ENCODE measurements around the gene METTL8. TPM values are rescaled to one million over a fixed set of nuclear protein-coding genes. Genes with fewer than 3 reads are reported as not detected.

METTL8 gene
- total and polyA plus RNA-seq, 2 of the 13 experiments (the other 11 are each of a cell fraction or from before 2014, with no cell fraction given), result 18.6 to 68.2 TPM

DNA sequence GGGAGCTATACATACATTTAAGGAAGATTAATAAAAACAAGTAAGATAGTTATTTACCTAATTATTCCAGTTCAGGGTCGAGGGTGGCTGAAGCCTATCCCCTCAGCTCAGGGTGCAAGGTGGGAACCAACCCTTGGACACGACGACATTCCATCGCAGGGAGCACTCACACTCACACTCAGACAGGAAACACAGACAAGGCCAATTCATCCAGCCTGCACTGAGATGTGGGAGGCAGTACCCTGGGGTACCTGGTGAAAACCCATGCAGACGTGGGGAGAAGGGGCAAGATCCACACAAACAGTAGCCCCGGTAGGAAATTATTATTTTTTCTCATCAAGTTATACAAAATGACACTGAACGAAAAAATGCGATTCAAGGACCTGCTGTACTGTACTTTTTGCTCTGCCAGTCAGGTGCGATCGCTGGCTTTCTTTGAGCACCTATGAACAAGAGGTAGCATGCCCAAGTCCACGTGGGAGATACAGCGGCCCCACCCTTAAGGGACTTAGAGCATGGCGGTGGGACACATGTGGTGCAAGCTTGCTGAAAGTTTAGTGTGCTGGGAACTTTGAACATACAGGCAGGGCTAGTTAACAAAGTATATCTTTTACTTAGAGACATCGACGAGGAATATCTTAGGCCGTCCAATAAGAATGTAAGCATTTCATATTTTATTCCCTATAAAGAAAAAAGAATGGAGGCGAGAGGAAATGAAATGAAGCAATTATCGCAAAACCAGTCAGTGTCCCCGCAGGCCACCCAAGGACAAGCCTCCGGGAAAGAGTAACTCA, 624 bp downstream of the METTL8 start (continued):
- TF ChIP-seq, protein P1, sequence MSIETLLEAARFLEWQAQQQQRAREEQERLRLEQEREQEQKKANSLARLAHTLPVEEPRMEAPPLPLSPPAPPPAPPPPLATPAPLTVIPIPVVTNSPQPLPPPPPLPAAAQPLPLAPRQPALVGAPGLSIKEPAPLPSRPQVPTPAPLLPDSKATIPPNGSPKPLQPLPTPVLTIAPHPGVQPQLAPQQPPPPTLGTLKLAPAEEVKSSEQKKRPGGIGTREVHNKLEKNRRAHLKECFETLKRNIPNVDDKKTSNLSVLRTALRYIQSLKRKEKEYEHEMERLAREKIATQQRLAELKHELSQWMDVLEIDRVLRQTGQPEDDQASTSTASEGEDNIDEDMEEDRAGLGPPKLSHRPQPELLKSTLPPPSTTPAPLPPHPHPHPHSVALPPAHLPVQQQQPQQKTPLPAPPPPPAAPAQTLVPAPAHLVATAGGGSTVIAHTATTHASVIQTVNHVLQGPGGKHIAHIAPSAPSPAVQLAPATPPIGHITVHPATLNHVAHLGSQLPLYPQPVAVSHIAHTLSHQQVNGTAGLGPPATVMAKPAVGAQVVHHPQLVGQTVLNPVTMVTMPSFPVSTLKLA (IDR thresholded peaks at IDR 0.05), result peak; percentile 86
- TF ChIP-seq ZNF570 (CRISPR knock-in tag; IDR thresholded peaks at IDR 0.05; ENCODE audit: borderline replicate concordance) (no peak), ARNTL (CRISPR knock-in tag; IDR thresholded peaks at IDR 0.05) (no peak), TEAD3 (CRISPR knock-in tag; optimal IDR thresholded peaks at IDR 0.05; ENCODE audit: borderline replicate concordance) (peak; percentile 69), NAIF1 (CRISPR knock-in tag; IDR thresholded peaks at IDR 0.05; ENCODE audit: borderline replicate concordance) (no peak), BCL6 (CRISPR knock-in tag; IDR thresholded peaks at IDR 0.05) (no peak), BORCS8-MEF2B (CRISPR knock-in tag; IDR thresholded peaks at IDR 0.05) (no peak), NFE2L1 (CRISPR knock-in tag; IDR thresholded peaks at IDR 0.05; ENCODE audit: borderline replicate concordance) (0 out of 2 replicates have a peak, but pooled peaks have one; percentile 30), ZFX (CRISPR knock-in tag; IDR thresholded peaks at IDR 0.05; ENCODE audit: low read depth) (peak; percentile 30; the same call in 1 of the 2 replicates), ZNF883 (CRISPR knock-in tag; IDR thresholded peaks at IDR 0.05; ENCODE audit: not compliant biosample characterization) (peak; percentile 32), ZSCAN21 (CRISPR knock-in tag; IDR thresholded peaks at IDR 0.05; ENCODE audit: borderline replicate concordance) (peak; percentile 91), ZMYM4 (CRISPR knock-in tag; IDR thresholded peaks at IDR 0.05) (peak; percentile 60; the same call in 1 of the 2 replicates)
- TF ChIP-seq, protein P2, sequence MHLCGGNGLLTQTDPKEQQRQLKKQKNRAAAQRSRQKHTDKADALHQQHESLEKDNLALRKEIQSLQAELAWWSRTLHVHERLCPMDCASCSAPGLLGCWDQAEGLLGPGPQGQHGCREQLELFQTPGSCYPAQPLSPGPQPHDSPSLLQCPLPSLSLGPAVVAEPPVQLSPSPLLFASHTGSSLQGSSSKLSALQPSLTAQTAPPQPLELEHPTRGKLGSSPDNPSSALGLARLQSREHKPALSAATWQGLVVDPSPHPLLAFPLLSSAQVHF (CRISPR knock-in tag; IDR thresholded peaks at IDR 0.05), result 0 out of 2 replicates have a peak, but pooled peaks have one; percentile 62
- TF ChIP-seq, protein P3, sequence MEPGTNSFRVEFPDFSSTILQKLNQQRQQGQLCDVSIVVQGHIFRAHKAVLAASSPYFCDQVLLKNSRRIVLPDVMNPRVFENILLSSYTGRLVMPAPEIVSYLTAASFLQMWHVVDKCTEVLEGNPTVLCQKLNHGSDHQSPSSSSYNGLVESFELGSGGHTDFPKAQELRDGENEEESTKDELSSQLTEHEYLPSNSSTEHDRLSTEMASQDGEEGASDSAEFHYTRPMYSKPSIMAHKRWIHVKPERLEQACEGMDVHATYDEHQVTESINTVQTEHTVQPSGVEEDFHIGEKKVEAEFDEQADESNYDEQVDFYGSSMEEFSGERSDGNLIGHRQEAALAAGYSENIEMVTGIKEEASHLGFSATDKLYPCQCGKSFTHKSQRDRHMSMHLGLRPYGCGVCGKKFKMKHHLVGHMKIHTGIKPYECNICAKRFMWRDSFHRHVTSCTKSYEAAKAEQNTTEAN (CRISPR knock-in tag; conservative IDR thresholded peaks at IDR 0.05), result 0 out of 2 replicates have a peak, but pooled peaks have one; percentile 32
- TF ChIP-seq, protein P4, sequence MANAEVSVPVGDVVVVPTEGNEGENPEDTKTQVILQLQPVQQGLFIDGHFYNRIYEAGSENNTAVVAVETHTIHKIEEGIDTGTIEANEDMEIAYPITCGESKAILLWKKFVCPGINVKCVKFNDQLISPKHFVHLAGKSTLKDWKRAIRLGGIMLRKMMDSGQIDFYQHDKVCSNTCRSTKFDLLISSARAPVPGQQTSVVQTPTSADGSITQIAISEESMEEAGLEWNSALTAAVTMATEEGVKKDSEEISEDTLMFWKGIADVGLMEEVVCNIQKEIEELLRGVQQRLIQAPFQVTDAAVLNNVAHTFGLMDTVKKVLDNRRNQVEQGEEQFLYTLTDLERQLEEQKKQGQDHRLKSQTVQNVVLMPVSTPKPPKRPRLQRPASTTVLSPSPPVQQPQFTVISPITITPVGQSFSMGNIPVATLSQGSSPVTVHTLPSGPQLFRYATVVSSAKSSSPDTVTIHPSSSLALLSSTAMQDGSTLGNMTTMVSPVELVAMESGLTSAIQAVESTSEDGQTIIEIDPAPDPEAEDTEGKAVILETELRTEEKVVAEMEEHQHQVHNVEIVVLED (CRISPR knock-in tag; IDR thresholded peaks at IDR 0.05; ENCODE audit: borderline replicate concordance), result no peak
- TF ChIP-seq, protein P5, sequence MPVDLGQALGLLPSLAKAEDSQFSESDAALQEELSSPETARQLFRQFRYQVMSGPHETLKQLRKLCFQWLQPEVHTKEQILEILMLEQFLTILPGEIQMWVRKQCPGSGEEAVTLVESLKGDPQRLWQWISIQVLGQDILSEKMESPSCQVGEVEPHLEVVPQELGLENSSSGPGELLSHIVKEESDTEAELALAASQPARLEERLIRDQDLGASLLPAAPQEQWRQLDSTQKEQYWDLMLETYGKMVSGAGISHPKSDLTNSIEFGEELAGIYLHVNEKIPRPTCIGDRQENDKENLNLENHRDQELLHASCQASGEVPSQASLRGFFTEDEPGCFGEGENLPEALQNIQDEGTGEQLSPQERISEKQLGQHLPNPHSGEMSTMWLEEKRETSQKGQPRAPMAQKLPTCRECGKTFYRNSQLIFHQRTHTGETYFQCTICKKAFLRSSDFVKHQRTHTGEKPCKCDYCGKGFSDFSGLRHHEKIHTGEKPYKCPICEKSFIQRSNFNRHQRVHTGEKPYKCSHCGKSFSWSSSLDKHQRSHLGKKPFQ (CRISPR knock-in tag; IDR thresholded peaks at IDR 0.05; ENCODE audit: insufficient replicate concordance), result peak; percentile 100

Data from HepG2 (cell line).